HepG2 (cell line): ENCODE measurements around the gene CSF1R. TPM values are rescaled to one million over a fixed set of nuclear protein-coding genes. Genes with fewer than 3 reads are reported as not detected.
A peak's percentile ranks its signal among the peaks of the same experiment; 100 is the strongest.

ENCODE experiments used
- CREM ChIP-seq, 2 experiments: sonication (generic) in 1 of 2; formaldehyde crosslinking in 1 of 2; IDR thresholded peaks; 2 replicates each; pipeline versions ENCODE4 v1.4.0 to v1.6.1; 2016 to 2020; ENCODE audit warnings: antibody characterized with exemption in 1 of 2, mild to moderate bottlenecking in 1 of 2, missing genetic modification reagents in 1 of 2
- FOXC1 ChIP-seq: sonication (generic); formaldehyde crosslinking; IDR thresholded peaks from 2 replicates; pipeline ENCODE4 v1.8.0; 2022; ENCODE audit warnings: mild to moderate bottlenecking, missing genetic modification reagents, borderline replicate concordance
- HES4 ChIP-seq: sonication (generic); formaldehyde crosslinking; IDR thresholded peaks from 2 replicates; pipeline ENCODE4 v1.9.0; 2021; ENCODE audit warnings: mild to moderate bottlenecking, missing genetic modification reagents, borderline replicate concordance
- HNF4A ChIP-seq: sonication (generic); formaldehyde crosslinking; IDR thresholded peaks from 2 replicates; pipeline ENCODE4 v1.4.0; 2020; ENCODE audit warnings: missing genetic modification reagents
- HNRNPK ChIP-seq: fragments of 200-400 bp; formaldehyde crosslinking; IDR thresholded peaks from 2 replicates; pipeline ENCODE4 v1.6.1; 2018; ENCODE audit warnings: low read length, low read depth, moderate library complexity, mild to moderate bottlenecking; ENCODE audit not compliant: poor library complexity, severe bottlenecking
- HOXA9 ChIP-seq: sonication (generic); formaldehyde crosslinking; IDR thresholded peaks from 2 replicates; pipeline ENCODE4 v1.8.1; 2022; ENCODE audit warnings: missing genetic modification reagents, mild to moderate bottlenecking, moderate library complexity, borderline replicate concordance
- MXD4 ChIP-seq: IDR thresholded peaks from 2 replicates; pipeline ENCODE4 v1.6.1; 2016; ENCODE audit warnings: mild to moderate bottlenecking, missing biosample characterization, missing genetic modification reagents
- PHF21A ChIP-seq: sonication (generic); formaldehyde crosslinking; IDR thresholded peaks from 2 replicates; pipeline ENCODE4 v1.5.0; 2020; ENCODE audit warnings: mild to moderate bottlenecking, missing genetic modification reagents
- SIX1 ChIP-seq: sonication (generic); formaldehyde crosslinking; IDR thresholded peaks from 2 replicates; pipeline ENCODE4 v1.4.0; 2020; ENCODE audit warnings: missing genetic modification reagents, borderline replicate concordance
- SP5 ChIP-seq: IDR thresholded peaks from 2 replicates; pipeline ENCODE4 v1.6.1; 2016; ENCODE audit warnings: low read depth, borderline replicate concordance
- TGIF2 ChIP-seq: IDR thresholded peaks from 2 replicates; pipeline ENCODE4 v1.6.1; 2016; ENCODE audit warnings: control low read depth, missing compliant biosample characterization
- YEATS2 ChIP-seq: sonication (generic); formaldehyde crosslinking; IDR thresholded peaks from 2 replicates; pipeline ENCODE4 v1.4.0; 2020; ENCODE audit warnings: missing genetic modification reagents, borderline replicate concordance
- ZFP90 ChIP-seq: sonication (generic); formaldehyde crosslinking; IDR thresholded peaks from 2 replicates; pipeline ENCODE4 v1.8.0; 2022; ENCODE audit warnings: missing genetic modification reagents, mild to moderate bottlenecking, inconsistent platforms, borderline replicate concordance
- ZNF138 ChIP-seq: sonication (generic); formaldehyde crosslinking; IDR thresholded peaks from 2 replicates; pipeline ENCODE4 v1.5.0; 2020; ENCODE audit warnings: mild to moderate bottlenecking, low read depth, missing genetic modification reagents
- ZNF350 ChIP-seq: sonication (generic); formaldehyde crosslinking; IDR thresholded peaks from 2 replicates; pipeline ENCODE4 v1.4.0; 2020; ENCODE audit warnings: mild to moderate bottlenecking, low read depth, missing genetic modification reagents, borderline replicate concordance
- ZNF562 ChIP-seq: sonication (generic); formaldehyde crosslinking; IDR thresholded peaks from 2 replicates; pipeline ENCODE4 v1.8.0; 2022; ENCODE audit warnings: missing genetic modification reagents, borderline replicate concordance
- ZNF563 ChIP-seq: sonication (generic); formaldehyde crosslinking; IDR thresholded peaks from 2 replicates; pipeline ENCODE4 v1.8.0; 2022; ENCODE audit warnings: mild to moderate bottlenecking, moderate library complexity, missing genetic modification reagents
- ZNF589 ChIP-seq: sonication (generic); formaldehyde crosslinking; conservative IDR thresholded peaks from 2 replicates; pipeline ENCODE4 v1.8.0; 2022; ENCODE audit warnings: mild to moderate bottlenecking, moderate library complexity, missing genetic modification reagents
- ZNF619 ChIP-seq: sonication (generic); formaldehyde crosslinking; IDR thresholded peaks from 2 replicates; pipeline ENCODE4 v1.4.0; 2020; ENCODE audit warnings: mild to moderate bottlenecking, missing genetic modification reagents
- polyA plus RNA-seq, 8 experiments: library from polyadenylated mRNA; depleted of rRNA in 3 of 8; stranded (reverse) in 7 of 8; unstranded in 1 of 8; fragments of >200 nt; fragmentation: Illumina TruSeq in 4 of 8; extraction: Trizol in 4 of 8; gene quantifications; 2 replicates each; pipeline versions ENCODE4 v1.2.1 to v1.2.3, GENCODE V29; 2011 to 2016; ENCODE audit warnings: low read depth in 4 of 8, missing spikeins in 1 of 8, mixed read lengths in 1 of 8; ENCODE audit not compliant: insufficient read depth in 1 of 8
- total RNA-seq, 5 experiments: library from RNA; depleted of rRNA; stranded (reverse); fragments of >200 nt; fragmentation: Illumina TruSeq; extraction: Trizol; gene quantifications; 2 replicates each; pipeline ENCODE4 v1.2.3, GENCODE V29; 2016; ENCODE audit warnings: low read depth in 1 of 5
- TF ChIP-seq, protein P1 (sequence below): sonication (generic); formaldehyde crosslinking; IDR thresholded peaks from 2 replicates; pipeline ENCODE4 v1.4.0; 2020; ENCODE audit warnings: missing genetic modification reagents, borderline replicate concordance
- TF ChIP-seq, protein P2 (sequence below): IDR thresholded peaks from 2 replicates; pipeline ENCODE4 v1.6.1; 2012; ENCODE audit warnings: inconsistent platforms
- TF ChIP-seq, protein P3 (sequence below): sonication (generic); formaldehyde crosslinking; IDR thresholded peaks from 2 replicates; pipeline ENCODE4 v1.5.0; 2020; ENCODE audit warnings: mild to moderate bottlenecking, low read depth, missing genetic modification reagents, borderline replicate concordance
- TF ChIP-seq, protein P4 (sequence below): sonication (generic); formaldehyde crosslinking; IDR thresholded peaks from 2 replicates; pipeline ENCODE4 v1.8.0; 2022; ENCODE audit warnings: mild to moderate bottlenecking, missing genetic modification reagents

CSF1R gene
- total and polyA plus RNA-seq, 2 of the 13 experiments (the other 11 are each of a cell fraction or from before 2014, with no cell fraction given) = 0.01 TPM; not detected in 1

DNA sequence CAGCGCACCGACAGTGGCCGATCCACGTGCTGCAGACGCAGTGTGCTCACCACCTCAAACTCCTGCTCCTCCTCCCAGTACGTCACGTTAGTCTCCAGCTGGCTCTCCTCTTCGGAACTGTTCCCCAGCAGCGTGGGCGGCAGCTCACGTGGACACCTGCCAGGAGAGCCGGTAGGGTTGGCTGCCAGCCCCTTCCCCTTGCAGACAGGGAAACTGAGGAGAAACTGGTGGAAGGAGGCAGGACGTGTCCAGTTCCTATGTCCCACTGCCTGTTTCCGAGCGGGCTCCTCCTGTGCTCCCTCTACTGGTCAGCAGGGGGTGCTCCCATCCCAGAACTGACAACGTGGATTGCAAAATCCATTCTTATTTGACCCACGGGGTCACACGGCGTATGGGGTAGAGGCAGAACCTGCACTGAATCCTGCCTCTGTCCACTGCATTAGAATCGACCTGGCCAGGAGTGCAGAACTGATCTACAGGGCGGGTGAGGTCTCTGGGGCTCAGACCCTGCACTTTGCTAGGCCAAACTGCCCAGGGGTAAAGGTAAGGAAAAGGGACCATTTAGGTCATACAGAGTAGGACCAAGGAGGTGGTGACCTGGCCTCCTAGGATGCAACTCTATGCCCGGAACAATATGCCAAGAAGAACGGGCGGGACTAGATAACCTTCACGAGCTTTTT is 43.6 kb upstream of the CSF1R start (continued):
- TF ChIP-seq, protein P1, sequence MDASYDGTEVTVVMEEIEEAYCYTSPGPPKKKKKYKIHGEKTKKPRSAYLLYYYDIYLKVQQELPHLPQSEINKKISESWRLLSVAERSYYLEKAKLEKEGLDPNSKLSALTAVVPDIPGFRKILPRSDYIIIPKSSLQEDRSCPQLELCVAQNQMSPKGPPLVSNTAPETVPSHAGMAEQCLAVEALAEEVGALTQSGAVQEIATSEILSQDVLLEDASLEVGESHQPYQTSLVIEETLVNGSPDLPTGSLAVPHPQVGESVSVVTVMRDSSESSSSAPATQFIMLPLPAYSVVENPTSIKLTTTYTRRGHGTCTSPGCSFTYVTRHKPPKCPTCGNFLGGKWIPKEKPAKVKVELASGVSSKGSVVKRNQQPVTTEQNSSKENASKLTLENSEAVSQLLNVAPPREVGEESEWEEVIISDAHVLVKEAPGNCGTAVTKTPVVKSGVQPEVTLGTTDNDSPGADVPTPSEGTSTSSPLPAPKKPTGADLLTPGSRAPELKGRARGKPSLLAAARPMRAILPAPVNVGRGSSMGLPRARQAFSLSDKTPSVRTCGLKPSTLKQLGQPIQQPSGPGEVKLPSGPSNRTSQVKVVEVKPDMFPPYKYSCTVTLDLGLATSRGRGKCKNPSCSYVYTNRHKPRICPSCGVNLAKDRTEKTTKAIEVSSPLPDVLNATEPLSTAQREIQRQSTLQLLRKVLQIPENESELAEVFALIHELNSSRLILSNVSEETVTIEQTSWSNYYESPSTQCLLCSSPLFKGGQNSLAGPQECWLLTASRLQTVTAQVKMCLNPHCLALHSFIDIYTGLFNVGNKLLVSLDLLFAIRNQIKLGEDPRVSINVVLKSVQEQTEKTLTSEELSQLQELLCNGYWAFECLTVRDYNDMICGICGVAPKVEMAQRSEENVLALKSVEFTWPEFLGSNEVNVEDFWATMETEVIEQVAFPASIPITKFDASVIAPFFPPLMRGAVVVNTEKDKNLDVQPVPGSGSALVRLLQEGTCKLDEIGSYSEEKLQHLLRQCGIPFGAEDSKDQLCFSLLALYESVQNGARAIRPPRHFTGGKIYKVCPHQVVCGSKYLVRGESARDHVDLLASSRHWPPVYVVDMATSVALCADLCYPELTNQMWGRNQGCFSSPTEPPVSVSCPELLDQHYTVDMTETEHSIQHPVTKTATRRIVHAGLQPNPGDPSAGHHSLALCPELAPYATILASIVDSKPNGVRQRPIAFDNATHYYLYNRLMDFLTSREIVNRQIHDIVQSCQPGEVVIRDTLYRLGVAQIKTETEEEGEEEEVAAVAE (CRISPR knock-in tag) = no peak
- TF ChIP-seq ZNF563 (CRISPR knock-in tag) = no peak
- 0 out of 2 replicates have a peak, but pooled peaks have one; percentile 41 for TF ChIP-seq TGIF2 (CRISPR knock-in tag)
- TF ChIP-seq FOXC1 (CRISPR knock-in tag) = no peak
- TF ChIP-seq HOXA9 (CRISPR knock-in tag) = 0 out of 2 replicates have a peak, but pooled peaks have one; percentile 54
- TF ChIP-seq, protein P2, sequence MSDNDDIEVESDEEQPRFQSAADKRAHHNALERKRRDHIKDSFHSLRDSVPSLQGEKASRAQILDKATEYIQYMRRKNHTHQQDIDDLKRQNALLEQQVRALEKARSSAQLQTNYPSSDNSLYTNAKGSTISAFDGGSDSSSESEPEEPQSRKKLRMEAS = peak; percentile 42; the same call in 1 of the 2 replicates
- TF ChIP-seq, protein P3, sequence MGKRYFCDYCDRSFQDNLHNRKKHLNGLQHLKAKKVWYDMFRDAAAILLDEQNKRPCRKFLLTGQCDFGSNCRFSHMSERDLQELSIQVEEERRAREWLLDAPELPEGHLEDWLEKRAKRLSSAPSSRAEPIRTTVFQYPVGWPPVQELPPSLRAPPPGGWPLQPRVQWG (CRISPR knock-in tag) = no peak
- TF ChIP-seq ZNF589 (CRISPR knock-in tag) = no peak
- TF ChIP-seq HNF4A (CRISPR knock-in tag) = peak; percentile 44
- TF ChIP-seq HES4 = no peak
- no peak for TF ChIP-seq SIX1 (CRISPR knock-in tag)
- no peak for TF ChIP-seq HNRNPK
- 0 out of 2 replicates have a peak, but pooled peaks have one; percentile 38 for TF ChIP-seq ZNF619 (CRISPR knock-in tag)
- no peak for TF ChIP-seq ZNF562
- no peak; the same call in 1 of the 2 replicates for TF ChIP-seq YEATS2
- TF ChIP-seq, protein P4, sequence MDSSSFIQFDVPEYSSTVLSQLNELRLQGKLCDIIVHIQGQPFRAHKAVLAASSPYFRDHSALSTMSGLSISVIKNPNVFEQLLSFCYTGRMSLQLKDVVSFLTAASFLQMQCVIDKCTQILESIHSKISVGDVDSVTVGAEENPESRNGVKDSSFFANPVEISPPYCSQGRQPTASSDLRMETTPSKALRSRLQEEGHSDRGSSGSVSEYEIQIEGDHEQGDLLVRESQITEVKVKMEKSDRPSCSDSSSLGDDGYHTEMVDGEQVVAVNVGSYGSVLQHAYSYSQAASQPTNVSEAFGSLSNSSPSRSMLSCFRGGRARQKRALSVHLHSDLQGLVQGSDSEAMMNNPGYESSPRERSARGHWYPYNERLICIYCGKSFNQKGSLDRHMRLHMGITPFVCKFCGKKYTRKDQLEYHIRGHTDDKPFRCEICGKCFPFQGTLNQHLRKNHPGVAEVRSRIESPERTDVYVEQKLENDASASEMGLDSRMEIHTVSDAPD (CRISPR knock-in tag) = no peak
- no peak for TF ChIP-seq ZFP90
- no peak for TF ChIP-seq MXD4
- 0 out of 2 replicates have a peak, but pooled peaks have one; percentile 15 for TF ChIP-seq SP5
- no peak for TF ChIP-seq ZNF138 (CRISPR knock-in tag)
- peak; percentile 59; the same call in 1 of the 2 replicates for TF ChIP-seq ZNF350 (CRISPR knock-in tag)
- no peak for TF ChIP-seq CREM (IDR thresholded peaks at IDR 0.05)
- no peak for TF ChIP-seq CREM (CRISPR knock-in tag; IDR thresholded peaks at IDR 0.05)
- TF ChIP-seq PHF21A (CRISPR knock-in tag) = no peak
